ENCODE data around the gene TBX1.

Gene TBX1

DNA sequence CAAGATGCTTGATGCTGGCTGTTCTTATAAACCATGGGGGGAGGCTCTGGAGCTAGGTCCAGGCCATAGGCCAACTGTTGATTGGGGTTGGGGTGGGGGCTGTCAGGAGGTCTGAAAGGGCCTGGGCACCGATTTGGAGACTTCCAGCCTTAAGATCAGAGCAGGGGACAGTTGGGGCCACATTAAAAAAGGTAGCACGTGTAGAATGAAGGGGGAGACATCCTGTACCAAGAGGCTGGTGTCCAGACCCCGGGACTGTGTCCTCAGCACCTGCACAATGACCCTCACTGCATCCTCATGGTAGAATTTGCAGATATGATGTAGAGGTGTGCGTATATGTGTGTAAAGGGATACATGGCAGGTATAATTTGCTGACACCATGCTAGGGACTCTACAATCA, 12.4 kb upstream of the TBX1 start:
- TF ChIP-seq CTCF (IDR thresholded peaks at IDR 0.05): no peak
- no peaks in the 10 kb centered on the region for H3K9me3 ChIP-seq (ENCODE audit: control insufficient read depth, low read length)
- no peak overlapping the region for H3K4me2 ChIP-seq (ENCODE audit: low read length)
- H3K4me3 ChIP-seq (ENCODE audit: low read depth, low read length): no peak overlapping the region
- no peaks in the 10 kb centered on the region for H3K79me2 ChIP-seq
- H2AFZ ChIP-seq: no peak overlapping the region
- H3K27ac ChIP-seq: no peak overlapping the region
- no peaks in the 10 kb centered on the region for H3K27me3 ChIP-seq (ENCODE audit: control insufficient read depth, insufficient read depth, low read length)
- no peak overlapping the region for H3K9ac ChIP-seq
- no peaks in the 10 kb centered on the region for H3K36me3 ChIP-seq (ENCODE audit: control insufficient read depth, insufficient read depth, low read length)
- no peaks in the 10 kb centered on the region for H3K4me1 ChIP-seq

DNA sequence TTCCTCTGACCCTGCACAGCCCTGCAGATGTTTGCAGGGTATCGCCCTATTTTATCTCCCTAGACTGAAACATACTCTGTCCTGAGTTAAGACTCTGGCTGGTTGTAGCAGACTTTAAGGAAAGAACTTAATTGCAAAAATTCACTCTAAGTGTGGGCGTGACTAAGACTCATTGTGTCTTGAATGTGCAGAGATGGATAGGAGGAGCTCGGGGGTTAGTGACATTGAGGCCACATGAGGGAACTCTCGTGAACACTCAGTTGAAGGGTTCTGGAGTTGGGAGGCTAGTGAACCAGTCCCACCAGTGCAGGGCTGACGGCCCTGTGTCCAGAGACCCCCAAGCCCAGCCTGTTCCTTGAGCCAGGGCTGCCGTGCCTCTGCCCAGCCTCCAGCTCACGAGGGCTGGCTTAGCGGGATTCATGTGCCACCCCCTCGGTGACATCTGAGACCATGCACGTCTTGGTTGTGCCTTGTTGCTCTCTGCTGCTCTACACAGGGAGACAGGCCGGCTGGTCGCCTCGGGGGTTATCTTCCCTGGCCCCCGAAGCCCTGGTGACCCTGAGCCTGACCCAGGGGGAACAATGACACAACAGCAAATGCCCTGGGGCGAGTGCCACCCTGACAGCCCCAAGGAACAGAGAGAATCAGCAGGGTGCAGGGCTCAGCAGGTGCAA, 11.4 kb upstream of the TBX1 start:
- no peaks in the 10 kb centered on the region for H3K27me3 ChIP-seq (ENCODE audit: control insufficient read depth, insufficient read depth, low read length)
- no peaks in the 10 kb centered on the region for H3K9me3 ChIP-seq (ENCODE audit: control insufficient read depth, low read length)
- H3K4me3 ChIP-seq (ENCODE audit: low read depth, low read length): no peak overlapping the region
- H3K9ac ChIP-seq: no peak overlapping the region
- H3K4me1 ChIP-seq: no peaks in the 10 kb centered on the region
- H3K4me2 ChIP-seq (ENCODE audit: low read length): no peak overlapping the region
- no peak overlapping the region for H3K27ac ChIP-seq
- no peaks in the 10 kb centered on the region for H3K36me3 ChIP-seq (ENCODE audit: control insufficient read depth, insufficient read depth, low read length)
- no peak for TF ChIP-seq CTCF (IDR thresholded peaks at IDR 0.05)
- no peak overlapping the region for H2AFZ ChIP-seq
- H3K79me2 ChIP-seq: no peaks in the 10 kb centered on the region

GRCh38 chr22:19749876-19750275, 10.7 kb upstream of the TBX1 start:
- Histone ChIP-seq H3K79me2 (no peaks in the 10 kb centered on the region), H3K9me3 (ENCODE audit: control insufficient read depth, low read length) (no peaks in the 10 kb centered on the region), H3K4me2 (ENCODE audit: low read length) (no peak overlapping the region), H3K27me3 (ENCODE audit: control insufficient read depth, insufficient read depth, low read length) (no peaks in the 10 kb centered on the region), H3K27ac (no peak overlapping the region), H3K9ac (no peak overlapping the region), H3K4me1 (no peaks in the 10 kb centered on the region), H3K4me3 (ENCODE audit: low read depth, low read length) (no peak overlapping the region), H2AFZ (no peak overlapping the region), H3K36me3 (ENCODE audit: control insufficient read depth, insufficient read depth, low read length) (no peaks in the 10 kb centered on the region)
- no peak for TF ChIP-seq CTCF (IDR thresholded peaks at IDR 0.05)

DNA sequence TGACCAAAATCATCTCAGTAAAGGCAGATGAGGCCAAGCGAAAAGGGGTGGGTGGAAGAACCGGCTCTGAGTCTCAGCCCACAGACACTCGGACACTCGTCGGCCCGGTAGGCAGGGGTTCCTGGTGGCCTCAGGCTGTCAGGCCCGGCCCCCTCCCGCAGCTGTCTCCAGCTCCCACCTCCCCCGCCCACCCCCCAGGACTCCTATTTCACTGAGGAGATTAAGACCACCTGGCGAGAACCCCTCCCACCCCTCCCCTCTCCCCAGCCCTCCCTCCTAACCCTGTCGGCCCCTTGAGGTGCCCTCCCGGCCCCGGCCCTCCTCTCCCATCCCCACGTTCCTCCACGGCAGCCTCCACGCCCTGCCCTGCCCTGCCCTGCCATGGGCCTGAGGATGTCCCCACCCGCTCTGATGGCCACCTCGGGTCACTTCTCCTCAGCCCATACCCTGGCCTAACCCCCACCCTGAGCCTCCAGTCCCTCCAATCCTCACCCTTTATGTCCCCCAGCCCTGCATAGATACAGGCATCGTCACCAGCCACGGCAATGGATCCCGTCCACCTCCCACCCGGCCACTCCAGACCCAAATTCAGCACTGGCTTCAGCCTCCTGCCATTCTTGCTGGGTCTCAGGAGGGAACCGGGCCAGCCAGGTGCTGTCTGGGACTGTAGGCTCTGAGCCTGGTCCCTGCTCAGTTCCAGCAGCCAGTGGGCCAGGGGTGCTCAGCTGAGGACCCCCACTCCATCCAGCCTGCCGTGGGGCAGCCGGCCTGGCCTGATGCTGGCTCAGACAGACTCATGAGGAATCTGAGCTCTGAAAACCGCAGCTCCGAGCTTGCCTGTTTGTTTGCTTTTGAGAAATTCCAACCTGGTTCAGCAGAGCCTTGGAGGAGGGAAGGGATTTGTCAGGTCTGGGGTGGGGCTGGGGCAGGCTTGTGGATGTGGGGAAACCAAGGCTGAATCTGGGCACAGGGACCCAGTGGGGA, 9.8 kb upstream of the TBX1 start:
- no peak overlapping the region for H3K4me2 ChIP-seq (ENCODE audit: low read length)

More for the DNA sequence above, 9.8 kb upstream of the TBX1 start:
- Histone ChIP-seq H3K9ac (no peak overlapping the region), H2AFZ (no peak overlapping the region), H3K9me3 (ENCODE audit: control insufficient read depth, low read length) (no peaks in the 10 kb centered on the region), H3K4me3 (ENCODE audit: low read depth, low read length) (no peak overlapping the region), H3K4me1 (no peaks in the 10 kb centered on the region), H3K36me3 (ENCODE audit: control insufficient read depth, insufficient read depth, low read length) (no peaks in the 10 kb centered on the region), H3K27me3 (ENCODE audit: control insufficient read depth, insufficient read depth, low read length) (no peaks in the 10 kb centered on the region), H3K79me2 (no peaks in the 10 kb centered on the region), H3K27ac (no peak overlapping the region)
- no peak for TF ChIP-seq CTCF (IDR thresholded peaks at IDR 0.05)

Measured in parathyroid adenoma (tissue), 2 donors.